Body of pancreas (tissue), 4 donors: ENCODE results near the gene CTNNB1. TPM values are rescaled to one million over a fixed set of nuclear protein-coding genes. Genes with fewer than 3 reads are reported as not detected.

Source experiments
- ATAC-seq: fragments of 150-250 bp; one replicate; pipeline ENCODE4 v1.9.1; 2016
- DNase-seq, 4 donors: peaks; one replicate each; pipeline ENCODE4 v3.0.0-alpha.2; 2019
- H3K27ac ChIP-seq, 4 donors: fragments of 200-600 bp; sonication (generic); 1 replicate in 3 of 4; 2 replicates in 1 of 4; pipeline versions ENCODE4 v1.5.1 to v1.6.1; 2016 to 2019; ENCODE audit warnings: mild to moderate bottlenecking in 1 of 4, mixed read lengths in 1 of 4, moderate library complexity in 1 of 4
- H3K27me3 ChIP-seq, 2 donors: fragments of 200-600 bp; sonication (generic); one replicate each; pipeline ENCODE4 v1.6.0; 2016; ENCODE audit warnings: mild to moderate bottlenecking in 1 of 2
- H3K36me3 ChIP-seq, 2 donors: fragments of 200-600 bp; sonication (generic); replicated peaks in 1 of 2; 2 replicates each; pipeline ENCODE4 v1.5.1; 2016; ENCODE audit warnings: low read depth in 2 of 2; ENCODE audit not compliant: insufficient read depth in 1 of 2
- H3K4me1 ChIP-seq: fragments of 200-600 bp; sonication (generic); one replicate; pipeline ENCODE4 v1.6.0; 2016
- H3K4me3 ChIP-seq, 2 donors: fragments of 200-600 bp; sonication (generic); 1 replicate in 1 of 2; 2 replicates in 1 of 2; pipeline ENCODE4 v1.5.1; 2016 to 2019
- H3K9me3 ChIP-seq, 3 donors: fragments of 200-600 bp; sonication (generic); 1 replicate in 2 of 3; 2 replicates in 1 of 3; pipeline ENCODE4 v1.5.1; 2016
- POLR2A ChIP-seq, 3 donors: fragments of 450-650 bp; IDR thresholded peaks; one replicate each; pipeline ENCODE4 v1.6.1; 2016; ENCODE audit warnings: antibody characterized with exemption in 3 of 3, mild to moderate bottlenecking in 2 of 3
- WGBS, 2 donors: methylation state at CpG; one replicate each; pipeline ENCODE4 v1.1.5; 2017; 5-methylcytosine and 5-hydroxymethylcytosine counted together
- intact Hi-C: fragments of 100-400 bp; cut with DNase I; formaldehyde crosslinking; loops from one replicate; pipeline ENCODE4 v1.15.1; 2023
- total RNA-seq, 2 donors: library from RNA; depleted of rRNA; stranded (reverse); fragments of >200 nt; gene quantifications; one replicate each; pipeline ENCODE4 v1.1.0, GENCODE V29; 2016
- TF ChIP-seq, protein P1 (sequence below), 7 experiments: fragments of 450-650 bp in 4 of 7; fragments of 200-600 bp in 3 of 7; sonication (generic) in 3 of 7; IDR thresholded peaks; one replicate each; pipeline ENCODE4 v1.5.1; 2016 to 2019; ENCODE audit warnings: antibody characterized with exemption in 7 of 7

Gene CTNNB1
- total RNA-seq, 2 donors from 2014 or later = 144 to 266 TPM

DNA sequence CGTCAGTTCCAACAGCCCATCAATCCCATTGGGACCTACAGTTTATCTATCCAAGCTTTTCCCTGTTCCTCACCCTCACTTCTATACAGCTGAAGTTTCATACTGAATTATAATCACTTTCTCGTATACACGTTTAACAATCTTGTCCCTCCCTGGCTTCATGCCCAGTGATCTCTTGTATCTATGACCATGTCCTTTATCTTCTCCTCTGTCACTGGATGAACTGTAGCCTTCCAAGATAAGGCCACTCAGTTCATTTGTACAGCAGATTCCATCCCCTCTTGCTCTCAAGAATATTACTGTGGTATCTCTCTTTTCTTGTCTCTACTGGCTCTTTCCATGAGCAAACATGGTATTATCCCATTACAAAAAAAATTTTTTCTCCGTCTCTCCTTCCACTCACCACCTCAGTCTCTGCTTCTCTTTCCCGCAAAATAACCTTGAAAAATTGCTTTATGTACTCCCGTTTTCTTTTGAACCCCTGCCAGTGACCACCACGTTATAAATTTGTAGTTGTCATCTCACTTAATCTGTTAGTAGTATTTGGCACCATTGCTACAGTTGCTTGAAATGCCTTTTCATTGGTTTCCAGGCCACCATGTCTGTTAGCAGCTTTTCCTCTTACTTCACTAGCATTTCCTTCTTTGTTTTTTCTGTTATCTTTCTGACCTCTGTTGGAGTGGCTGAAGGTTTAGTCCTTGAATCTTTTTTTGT is 9.4 kb downstream of the CTNNB1 start:
- intact Hi-C loops = no loop called here

DNA sequence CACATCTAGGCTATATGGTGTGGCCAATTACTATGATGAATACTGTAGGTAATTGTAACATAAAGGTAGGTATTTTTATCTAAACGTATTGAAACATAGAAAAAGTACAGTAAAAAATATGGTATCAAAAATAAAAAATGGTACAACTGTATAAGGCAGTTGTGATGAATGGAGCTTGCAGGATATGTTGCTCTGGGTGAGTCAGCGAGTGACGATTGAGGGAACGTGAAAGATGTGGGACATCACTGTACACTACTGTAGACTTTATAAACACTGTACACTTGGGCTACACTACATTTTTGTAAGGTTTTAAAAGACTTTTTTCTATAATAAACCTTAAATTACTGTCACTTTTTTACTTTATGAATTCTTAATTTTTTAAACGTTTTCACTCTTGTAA is 10.3 kb downstream of the CTNNB1 start:
- Histone ChIP-seq H3K27me3 (no peaks in the 10 kb centered on the region), H3K4me1 (peaks cover 58% of the 10 kb centered on the region), H3K36me3 (no peaks in the 10 kb centered on the region), H3K27ac (no peak overlapping the region), H3K9me3 (no peaks in the 10 kb centered on the region), H3K4me3 (no peak overlapping the region)
- ATAC-seq (no peak), DNase-seq (no peak)
- intact Hi-C loops = no loop called here
- TF ChIP-seq, protein P1, sequence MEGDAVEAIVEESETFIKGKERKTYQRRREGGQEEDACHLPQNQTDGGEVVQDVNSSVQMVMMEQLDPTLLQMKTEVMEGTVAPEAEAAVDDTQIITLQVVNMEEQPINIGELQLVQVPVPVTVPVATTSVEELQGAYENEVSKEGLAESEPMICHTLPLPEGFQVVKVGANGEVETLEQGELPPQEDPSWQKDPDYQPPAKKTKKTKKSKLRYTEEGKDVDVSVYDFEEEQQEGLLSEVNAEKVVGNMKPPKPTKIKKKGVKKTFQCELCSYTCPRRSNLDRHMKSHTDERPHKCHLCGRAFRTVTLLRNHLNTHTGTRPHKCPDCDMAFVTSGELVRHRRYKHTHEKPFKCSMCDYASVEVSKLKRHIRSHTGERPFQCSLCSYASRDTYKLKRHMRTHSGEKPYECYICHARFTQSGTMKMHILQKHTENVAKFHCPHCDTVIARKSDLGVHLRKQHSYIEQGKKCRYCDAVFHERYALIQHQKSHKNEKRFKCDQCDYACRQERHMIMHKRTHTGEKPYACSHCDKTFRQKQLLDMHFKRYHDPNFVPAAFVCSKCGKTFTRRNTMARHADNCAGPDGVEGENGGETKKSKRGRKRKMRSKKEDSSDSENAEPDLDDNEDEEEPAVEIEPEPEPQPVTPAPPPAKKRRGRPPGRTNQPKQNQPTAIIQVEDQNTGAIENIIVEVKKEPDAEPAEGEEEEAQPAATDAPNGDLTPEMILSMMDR (IDR thresholded peaks at IDR 0.05) = no peak
- no peak for TF ChIP-seq POLR2A (IDR thresholded peaks at IDR 0.05)
- 92 to 94% methylated on average over 5 of the region's 5 CpGs for WGBS, 2 donors

More for the DNA sequence above, 9.4 kb downstream of the CTNNB1 start:
- Histone ChIP-seq H3K9me3 (no peaks in the 10 kb centered on the region), H3K27me3 (no peaks in the 10 kb centered on the region), H3K36me3 (no peaks in the 10 kb centered on the region), H3K27ac (no peak overlapping the region), H3K4me3 (no peak overlapping the region), H3K4me1 (peaks cover 59% of the 10 kb centered on the region)
- DNase-seq (no peak), ATAC-seq (no peak)
- TF ChIP-seq, protein P1 (IDR thresholded peaks at IDR 0.05) = no peak
- no peak for TF ChIP-seq POLR2A (IDR thresholded peaks at IDR 0.05)
- WGBS, 2 donors = 36 to 48% methylated on average over 7 of the region's 7 CpGs

DNA sequence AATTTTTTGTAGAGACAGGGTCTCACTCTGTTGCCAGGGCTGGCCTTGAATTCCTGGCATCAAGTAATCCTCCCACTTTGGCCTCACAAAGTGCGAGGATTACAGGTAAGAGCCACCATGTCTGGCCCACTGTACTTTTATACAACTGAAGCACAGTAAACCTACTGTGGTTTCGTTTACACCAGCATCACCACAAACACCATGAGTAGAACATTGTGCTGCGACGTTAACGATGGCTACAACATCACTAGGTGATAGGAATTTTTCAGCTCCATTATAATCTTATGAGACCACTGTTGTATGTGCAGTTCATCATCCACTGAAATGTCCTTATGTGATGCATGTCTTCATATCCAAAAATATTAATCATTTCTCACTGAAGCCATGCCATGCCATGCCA is 11.7 kb downstream of the CTNNB1 start:
- H3K36me3 ChIP-seq = no peaks in the 10 kb centered on the region
- TF ChIP-seq, protein P1 (IDR thresholded peaks at IDR 0.05) = no peak
- TF ChIP-seq POLR2A (IDR thresholded peaks at IDR 0.05) = no peak
- DNase-seq = no peak
- WGBS, 2 donors = 80 to 90% methylated on average over 5 of the region's 5 CpGs
- no peak overlapping the region for H3K27ac ChIP-seq
- no peak overlapping the region for H3K4me3 ChIP-seq
- intact Hi-C loops = no loop called here
- H3K9me3 ChIP-seq = no peaks in the 10 kb centered on the region
- ATAC-seq = no peak
- no peaks in the 10 kb centered on the region for H3K27me3 ChIP-seq
- peaks cover 55% of the 10 kb centered on the region for H3K4me1 ChIP-seq

DNA sequence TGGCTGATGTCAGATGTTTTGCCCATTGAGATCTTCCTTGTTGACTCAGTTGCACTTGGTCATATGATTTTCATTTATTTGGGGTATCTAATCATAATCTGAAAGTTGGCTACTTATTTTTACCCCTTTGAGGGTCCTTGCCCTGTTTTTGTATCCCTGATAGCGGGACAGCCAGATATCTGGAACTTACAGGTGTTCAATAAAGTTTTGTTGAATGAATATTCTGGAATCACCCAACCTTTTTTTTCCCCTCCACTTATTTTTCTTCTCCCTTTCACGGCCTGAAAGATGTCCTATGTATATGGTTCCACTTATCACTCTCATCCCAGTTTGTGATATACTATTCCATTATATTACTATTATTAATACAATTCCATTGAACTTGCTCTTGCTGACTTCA is 12.8 kb downstream of the CTNNB1 start:
- Histone ChIP-seq H3K27ac (no peak overlapping the region), H3K9me3 (no peaks in the 10 kb centered on the region), H3K36me3 (no peaks in the 10 kb centered on the region), H3K4me3 (no peak overlapping the region), H3K4me1 (peaks cover 50% of the 10 kb centered on the region), H3K27me3 (no peaks in the 10 kb centered on the region)
- intact Hi-C loops = no loop called here
- TF ChIP-seq POLR2A (IDR thresholded peaks at IDR 0.05) = no peak
- TF ChIP-seq, protein P1 (IDR thresholded peaks at IDR 0.05) = no peak
- ATAC-seq = no peak
- DNase-seq = no peak
- WGBS, 2 donors = 92 to 96% methylated on average over 2 of the region's 2 CpGs

DNA sequence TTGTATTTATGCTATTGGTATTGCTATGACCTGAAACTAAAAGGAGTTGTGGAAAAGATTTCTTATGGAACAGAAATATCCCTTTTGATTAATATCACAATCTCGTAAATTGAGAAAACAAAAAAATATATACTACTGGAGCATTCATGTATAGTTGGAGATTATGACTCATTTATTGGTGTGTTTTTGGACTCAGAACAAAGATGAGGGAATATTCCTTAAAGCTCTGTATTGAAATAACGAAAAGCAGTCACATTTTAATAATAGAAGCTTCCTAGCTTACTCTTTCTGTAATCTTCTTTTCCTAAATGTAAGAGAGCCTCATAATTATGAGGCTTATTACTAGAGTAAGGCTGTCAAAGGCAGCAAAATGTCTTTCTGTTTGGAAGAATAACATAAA is 14.3 kb downstream of the CTNNB1 start:
- Histone ChIP-seq H3K4me1 (peaks cover 50% of the 10 kb centered on the region), H3K4me3 (no peak overlapping the region), H3K36me3 (no peaks in the 10 kb centered on the region), H3K27me3 (no peaks in the 10 kb centered on the region), H3K27ac (no peak overlapping the region), H3K9me3 (no peaks in the 10 kb centered on the region)
- intact Hi-C loops = no loop called here
- ATAC-seq (no peak), DNase-seq (no peak)
- TF ChIP-seq, protein P1 (IDR thresholded peaks at IDR 0.05) = no peak
- no peak for TF ChIP-seq POLR2A (IDR thresholded peaks at IDR 0.05)
- WGBS, 2 donors = 77 to 83% methylated on average over 2 of the region's 2 CpGs
